Smooth muscle cell (in vitro differentiated cells): Measurements from ENCODE around the gene DCAF15. TPM values are rescaled to one million over a fixed set of nuclear protein-coding genes. Genes with fewer than 3 reads are reported as not detected.

ENCODE experiments used
- DNase-seq: peaks from one replicate; lab custom pipeline; 2025; ENCODE audit not compliant: unreplicated experiment; lab: John Stamatoyannopoulos, UW
- H2AFZ ChIP-seq: fragments of 200-600 bp; sonication (generic); 2 replicates; pipeline ENCODE4 v1.6.0; 2016; ENCODE audit warnings: antibody characterized with exemption, low read depth, mild to moderate bottlenecking
- H3F3A ChIP-seq: fragments of 200-600 bp; sonication (generic); 2 replicates; pipeline ENCODE4 v1.6.0; 2017; ENCODE audit warnings: antibody characterized with exemption, low read depth
- H3K27ac ChIP-seq: fragments of 200-600 bp; sonication (generic); 2 replicates; pipeline ENCODE4 v1.5.1; 2016; ENCODE audit warnings: low read depth, mild to moderate bottlenecking
- H3K27me3 ChIP-seq: fragments of 200-600 bp; sonication (generic); 2 replicates; pipeline ENCODE4 v1.6.1; 2016; ENCODE audit warnings: low read depth, mild to moderate bottlenecking
- H3K36me3 ChIP-seq: fragments of 200-600 bp; sonication (generic); 2 replicates; pipeline ENCODE4 v1.5.1; 2016; ENCODE audit warnings: low read depth
- H3K4me1 ChIP-seq: fragments of 200-600 bp; sonication (generic); 2 replicates; pipeline ENCODE4 v1.5.1; 2016; ENCODE audit warnings: low read depth
- H3K4me2 ChIP-seq: fragments of 200-600 bp; sonication (generic); 2 replicates; pipeline ENCODE4 v1.6.0; 2016; ENCODE audit warnings: mild to moderate bottlenecking
- H3K4me3 ChIP-seq: fragments of 200-600 bp; sonication (generic); 2 replicates; pipeline ENCODE4 v1.5.1; 2016; ENCODE audit warnings: mild to moderate bottlenecking
- H3K79me2 ChIP-seq: fragments of 200-600 bp; sonication (generic); 2 replicates; pipeline ENCODE4 v1.6.0; 2016; ENCODE audit warnings: low read depth, mild to moderate bottlenecking
- H3K9ac ChIP-seq: fragments of 200-600 bp; sonication (generic); 2 replicates; pipeline ENCODE4 v1.6.0; 2016; ENCODE audit warnings: low read depth
- H3K9me3 ChIP-seq: fragments of 200-600 bp; sonication (generic); replicated peaks from 2 replicates; pipeline ENCODE4 v1.5.1; 2016; ENCODE audit warnings: low read depth
- H4K20me1 ChIP-seq: fragments of 200-600 bp; sonication (generic); 2 replicates; pipeline ENCODE4 v1.6.0; 2016; ENCODE audit warnings: low read depth
- CTCF ChIP-seq: fragments of 200-600 bp; sonication (generic); IDR thresholded peaks from 2 replicates; pipeline ENCODE4 v1.5.1; 2017; ENCODE audit warnings: borderline replicate concordance, mild to moderate bottlenecking, antibody characterized with exemption; ENCODE audit not compliant: insufficient read depth, poor library complexity, severe bottlenecking
- WGBS: methylation state at CpG from one replicate; pipeline ENCODE4 v1.1.7; 2016; ENCODE audit warnings: low lambda C conversion rate; 5-methylcytosine and 5-hydroxymethylcytosine counted together
- polyA plus RNA-seq: library from polyadenylated mRNA; unstranded; fragments of >200 nt; fragmentation: Nextera tagmentation; extraction: Ambion mirVana; gene quantifications from 2 replicates; pipeline ENCODE4 v1.2.1, GENCODE V29; 2016
- total RNA-seq: library from RNA; depleted of rRNA; stranded (reverse); fragments of >200 nt; gene quantifications from 2 replicates; pipeline ENCODE4 v1.2.3, GENCODE V29; 2014

DCAF15 gene
- total and polyA plus RNA-seq, 2 experiments from 2014 or later: 12.4 to 27.0 TPM

- no peak for DNase-seq
- Histone ChIP-seq H4K20me1 (no peaks in the 10 kb centered on the region), H3K4me1 (no peaks in the 10 kb centered on the region), H2AFZ (no peak overlapping the region), H3K4me2 (no peak overlapping the region), H3F3A (no peaks in the 10 kb centered on the region), H3K36me3 (no peaks in the 10 kb centered on the region), H3K27me3 (no peaks in the 10 kb centered on the region), H3K79me2 (peaks cover 49% of the 10 kb centered on the region), H3K9me3 (no peaks in the 10 kb centered on the region), H3K27ac (no peak overlapping the region), H3K9ac (no peak overlapping the region), H3K4me3 (no peak overlapping the region)
- 95% methylated on average over 22 of the region's 22 CpGs for WGBS
- TF ChIP-seq CTCF: no peak
Observed at GRCh38 chr19:13996928-13997630, 44.8 kb downstream of the DCAF15 start.

- Histone ChIP-seq H3K27me3 (no peaks in the 10 kb centered on the region), H3K9ac (no peak overlapping the region), H3K27ac (no peak overlapping the region), H3K4me3 (no peak overlapping the region), H2AFZ (no peak overlapping the region), H4K20me1 (no peaks in the 10 kb centered on the region), H3K79me2 (peaks cover 53% of the 10 kb centered on the region), H3K36me3 (no peaks in the 10 kb centered on the region), H3F3A (no peaks in the 10 kb centered on the region), H3K4me2 (no peak overlapping the region), H3K9me3 (no peaks in the 10 kb centered on the region), H3K4me1 (no peaks in the 10 kb centered on the region)
- TF ChIP-seq CTCF: no peak
- no peak for DNase-seq
- 94% methylated on average over 6 of the region's 6 CpGs for WGBS
Observed at GRCh38 chr19:13997631-13997962, 45.3 kb downstream of the DCAF15 start.

GRCh38 chr19:13998426-13998825, 46.1 kb downstream of the DCAF15 start:
- no peak for DNase-seq
- no peak overlapping the region for H3K27ac ChIP-seq
- 82% methylated on average over 1 of the region's 1 CpG for WGBS
- H3K4me2 ChIP-seq: no peak overlapping the region
- H3K4me1 ChIP-seq: no peaks in the 10 kb centered on the region
- H3K79me2 ChIP-seq: peaks cover 53% of the 10 kb centered on the region
- H3K27me3 ChIP-seq: no peaks in the 10 kb centered on the region
- no peak for TF ChIP-seq CTCF
- no peak overlapping the region for H2AFZ ChIP-seq
- H4K20me1 ChIP-seq: no peaks in the 10 kb centered on the region
- no peak overlapping the region for H3K9ac ChIP-seq
- no peaks in the 10 kb centered on the region for H3K36me3 ChIP-seq
- H3K4me3 ChIP-seq: no peak overlapping the region
- H3K9me3 ChIP-seq: no peaks in the 10 kb centered on the region
- H3F3A ChIP-seq: peaks cover 2% of the 10 kb centered on the region

GRCh38 chr19:13999085-13999484, 46.8 kb downstream of the DCAF15 start:
- Histone ChIP-seq H3K36me3 (no peaks in the 10 kb centered on the region), H3K27me3 (no peaks in the 10 kb centered on the region), H3K9me3 (no peaks in the 10 kb centered on the region), H3K9ac (no peak overlapping the region), H3K4me3 (no peak overlapping the region), H4K20me1 (no peaks in the 10 kb centered on the region), H3K4me1 (no peaks in the 10 kb centered on the region), H3K27ac (no peak overlapping the region), H3K4me2 (no peak overlapping the region), H2AFZ (no peak overlapping the region), H3K79me2 (peaks cover 53% of the 10 kb centered on the region), H3F3A (peaks cover 5% of the 10 kb centered on the region)
- DNase-seq: no peak
- no peak for TF ChIP-seq CTCF
- WGBS: 99% methylated on average over 3 of the region's 3 CpGs
